Tibial artery (tissue), 4 donors: ENCODE data around the gene GBP6.
"Not testable (repeated sequence)": the region's sequence is repeated elsewhere in the genome, so short reads cannot be mapped to it uniquely, and the experiment has no call there.

ENCODE experiments used
- DNase-seq, 2 donors: peaks; one replicate each; pipeline ENCODE4 v3.0.0-alpha.2; 2019
- H3K27ac ChIP-seq, 2 donors: fragments of 200-600 bp; sonication (generic) in 1 of 2; 1 replicate in 1 of 2; 2 replicates in 1 of 2; pipeline ENCODE4 v1.5.1; 2018 to 2019; ENCODE audit warnings: mild to moderate bottlenecking in 1 of 2
- H3K27me3 ChIP-seq, 2 donors: fragments of 200-600 bp; sonication (generic) in 1 of 2; one replicate each; pipeline versions ENCODE4 v1.5.1 to v1.6.0; 2016 to 2019
- H3K36me3 ChIP-seq, 3 donors: fragments of 200-600 bp; sonication (generic) in 2 of 3; one replicate each; pipeline ENCODE4 v1.5.1; 2016 to 2019; ENCODE audit warnings: mild to moderate bottlenecking in 2 of 3
- H3K4me1 ChIP-seq, 4 donors: fragments of 200-600 bp; sonication (generic) in 2 of 4; 1 replicate in 3 of 4; 2 replicates in 1 of 4; pipeline ENCODE4 v1.5.1; 2016 to 2019
- H3K4me3 ChIP-seq, 2 donors: fragments of 200-600 bp; sonication (generic) in 1 of 2; 1 replicate in 1 of 2; 2 replicates in 1 of 2; pipeline ENCODE4 v1.5.1; 2018 to 2019; ENCODE audit warnings: mild to moderate bottlenecking in 2 of 2
- H3K9me3 ChIP-seq, 3 donors: fragments of 200-600 bp; sonication (generic) in 1 of 3; one replicate each; pipeline ENCODE4 v1.5.1; 2016 to 2019
- CTCF ChIP-seq, 2 experiments: fragments of 200-600 bp in 1 of 2; fragments of 450-650 bp in 1 of 2; IDR thresholded peaks; one replicate each; pipeline ENCODE4 v1.5.1; 2017 to 2019; ENCODE audit warnings: antibody characterized with exemption in 2 of 2, mild to moderate bottlenecking in 1 of 2, moderate library complexity in 1 of 2
- intact Hi-C: fragments of 100-400 bp; cut with DNase I; formaldehyde crosslinking; loops from one replicate; pipeline ENCODE4 v1.15.0; 2023; ENCODE audit warnings: low total_unique reads

Gene GBP6

GRCh38 chr1:89360716-89361115, 3.1 kb upstream of the GBP6 start:
- TF ChIP-seq CTCF (IDR thresholded peaks at IDR 0.05) = no peak
- Histone ChIP-seq H3K27me3 (no peaks in the 10 kb centered on the region), H3K36me3 (no peaks in the 10 kb centered on the region), H3K4me3 (no peak overlapping the region), H3K9me3 (no peaks in the 10 kb centered on the region), H3K4me1 (peaks cover 0 to 18% (median 8%) of the 10 kb centered on the region in 4 donors), H3K27ac (no peak overlapping the region)
- DNase-seq = no peak
- intact Hi-C loops = no loop called here

- peaks cover 0 to 18% (median 8%) of the 10 kb centered on the region in 4 donors for H3K4me1 ChIP-seq
- no peaks in the 10 kb centered on the region for H3K36me3 ChIP-seq
- no peak for DNase-seq
- no peaks in the 10 kb centered on the region for H3K27me3 ChIP-seq
- no peak for TF ChIP-seq CTCF (IDR thresholded peaks at IDR 0.05)
- H3K9me3 ChIP-seq = no peaks in the 10 kb centered on the region
- intact Hi-C loops = no loop called here
- H3K27ac ChIP-seq = no peak overlapping the region
- H3K4me3 ChIP-seq = no peak overlapping the region
Observed at GRCh38 chr1:89361681-89362080, 2.2 kb upstream of the GBP6 start.

DNA sequence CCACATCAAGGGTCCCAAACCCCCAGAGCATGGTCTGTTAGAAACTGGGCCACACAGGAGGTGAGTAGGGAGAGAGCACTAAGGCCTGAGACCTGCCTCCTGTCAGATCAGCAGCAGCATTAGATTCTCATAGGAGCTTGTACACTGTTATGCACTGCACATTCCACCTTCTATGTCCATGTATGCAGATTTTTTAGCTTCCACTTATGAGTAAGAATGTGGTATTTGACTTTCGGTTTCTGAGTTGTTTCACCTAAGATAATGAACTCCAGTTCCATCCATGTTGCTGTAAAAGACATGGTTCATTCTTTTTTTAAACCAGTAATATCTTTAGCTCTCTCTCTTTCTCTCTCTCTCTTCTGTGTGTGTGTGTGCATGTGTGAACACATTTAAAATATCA, 663 bp upstream of the GBP6 start:
- TF ChIP-seq CTCF (IDR thresholded peaks at IDR 0.05) = no peak
- DNase-seq = no peak
- H3K27ac ChIP-seq = peak overlapping the region; percentile 12 to 19

DNA sequence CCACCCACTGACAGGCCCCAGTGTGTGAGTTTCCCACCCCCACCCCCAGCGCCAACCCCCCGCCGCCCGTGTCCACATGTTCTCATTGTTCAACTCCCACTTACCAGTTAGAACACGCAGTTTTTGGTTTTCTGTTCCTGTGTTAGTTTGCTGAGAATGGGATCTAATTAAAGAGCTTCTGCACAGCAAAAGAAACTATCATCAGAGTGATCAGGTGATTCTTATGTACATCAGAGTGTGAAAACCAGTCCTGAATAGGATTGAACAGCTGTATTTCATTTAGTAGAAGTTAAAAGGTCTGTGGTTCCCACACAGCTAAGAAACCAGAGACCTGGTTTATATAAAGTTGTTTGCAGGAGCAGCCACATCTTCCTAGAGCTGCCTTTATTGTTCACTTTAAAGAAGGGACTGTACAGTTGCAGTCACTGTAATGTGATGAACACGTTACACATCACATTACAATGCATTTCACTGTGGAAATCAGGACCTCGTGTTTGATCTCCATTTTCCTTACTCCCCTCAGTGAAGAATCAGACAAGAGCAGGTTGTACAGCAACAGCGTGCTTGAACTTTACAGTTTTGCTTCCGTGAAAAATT, 1.2 kb downstream of the GBP6 start:
- no peak for DNase-seq
- no peaks in the 10 kb centered on the region for H3K9me3 ChIP-seq
- peaks cover 0 to 15% (median 6%) of the 10 kb centered on the region in 4 donors for H3K4me1 ChIP-seq
- intact Hi-C loops = no loop called here
- H3K27me3 ChIP-seq = no peaks in the 10 kb centered on the region
- H3K4me3 ChIP-seq = no peak overlapping the region
- H3K36me3 ChIP-seq = no peaks in the 10 kb centered on the region
- H3K27ac ChIP-seq = no peak overlapping the region
- no peak for TF ChIP-seq CTCF (IDR thresholded peaks at IDR 0.05)

More for the DNA sequence above, 663 bp upstream of the GBP6 start:
- Histone ChIP-seq H3K9me3 (no peaks in the 10 kb centered on the region), H3K4me3 (no peak overlapping the region), H3K36me3 (no peaks in the 10 kb centered on the region), H3K27me3 (no peaks in the 10 kb centered on the region), H3K4me1 (peaks cover 0 to 16% (median 8%) of the 10 kb centered on the region in 4 donors)
- intact Hi-C loops = no loop called here

- intact Hi-C loops = no loop called here
- no peak for TF ChIP-seq CTCF (IDR thresholded peaks at IDR 0.05)
Observed at GRCh38 chr1:89367221-89367620, 3.4 kb downstream of the GBP6 start.

DNA sequence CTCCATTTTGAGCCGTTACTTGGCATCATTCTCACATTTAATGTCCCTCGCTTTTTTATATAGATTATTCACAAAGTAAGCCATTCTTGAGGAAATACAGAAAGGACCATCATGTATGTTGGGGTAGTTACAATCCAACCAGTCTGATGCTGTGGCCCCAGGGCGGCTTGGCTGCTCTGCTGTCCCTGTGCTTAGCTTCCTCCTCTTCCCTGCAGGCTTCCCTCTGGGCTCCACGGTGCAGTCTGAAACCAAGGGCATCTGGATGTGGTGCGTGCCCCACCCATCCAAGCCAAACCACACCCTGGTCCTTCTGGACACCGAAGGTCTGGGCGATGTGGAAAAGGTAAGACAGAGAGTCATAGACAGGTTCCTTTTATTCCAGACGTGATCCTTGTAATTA, 5.5 kb downstream of the GBP6 start:
- Histone ChIP-seq H3K4me1 (no peaks in the 10 kb centered on the region), H3K4me3 (no peak overlapping the region), H3K27ac (no peak overlapping the region), H3K36me3 (no peaks in the 10 kb centered on the region), H3K9me3 (no peaks in the 10 kb centered on the region), H3K27me3 (no peaks in the 10 kb centered on the region)
- intact Hi-C loops = no loop called here
- DNase-seq = no peak
- TF ChIP-seq CTCF (IDR thresholded peaks at IDR 0.05) = no peak

More at GRCh38 chr1:89367221-89367620, 3.4 kb downstream of the GBP6 start:
- H3K36me3 ChIP-seq = no peaks in the 10 kb centered on the region
- peaks cover 0 to 15% (median 6%) of the 10 kb centered on the region in 4 donors for H3K4me1 ChIP-seq
- H3K27me3 ChIP-seq = no peaks in the 10 kb centered on the region
- DNase-seq = no peak
- no peak overlapping the region for H3K4me3 ChIP-seq
- H3K27ac ChIP-seq = no peak overlapping the region
- no peaks in the 10 kb centered on the region for H3K9me3 ChIP-seq

- intact Hi-C loops, H3K4me3 ChIP-seq, H3K4me1 ChIP-seq, H3K9me3 ChIP-seq, H3K27me3 ChIP-seq, H3K36me3 ChIP-seq, H3K27ac ChIP-seq, DNase-seq: not testable (repeated sequence)
Observed at GRCh38 chr1:89373810-89374209, 10.0 kb downstream of the GBP6 start.
